ENCODE measurements around the gene SLC17A7. TPM values are rescaled to one million over a fixed set of nuclear protein-coding genes. Genes with fewer than 3 reads are reported as not detected.

The SLC17A7 gene
- total and polyA plus RNA-seq, 2 of the 13 experiments (the other 11 are each of a cell fraction or from before 2014, with no cell fraction given) = 0.32 TPM; not detected in 1

DNA sequence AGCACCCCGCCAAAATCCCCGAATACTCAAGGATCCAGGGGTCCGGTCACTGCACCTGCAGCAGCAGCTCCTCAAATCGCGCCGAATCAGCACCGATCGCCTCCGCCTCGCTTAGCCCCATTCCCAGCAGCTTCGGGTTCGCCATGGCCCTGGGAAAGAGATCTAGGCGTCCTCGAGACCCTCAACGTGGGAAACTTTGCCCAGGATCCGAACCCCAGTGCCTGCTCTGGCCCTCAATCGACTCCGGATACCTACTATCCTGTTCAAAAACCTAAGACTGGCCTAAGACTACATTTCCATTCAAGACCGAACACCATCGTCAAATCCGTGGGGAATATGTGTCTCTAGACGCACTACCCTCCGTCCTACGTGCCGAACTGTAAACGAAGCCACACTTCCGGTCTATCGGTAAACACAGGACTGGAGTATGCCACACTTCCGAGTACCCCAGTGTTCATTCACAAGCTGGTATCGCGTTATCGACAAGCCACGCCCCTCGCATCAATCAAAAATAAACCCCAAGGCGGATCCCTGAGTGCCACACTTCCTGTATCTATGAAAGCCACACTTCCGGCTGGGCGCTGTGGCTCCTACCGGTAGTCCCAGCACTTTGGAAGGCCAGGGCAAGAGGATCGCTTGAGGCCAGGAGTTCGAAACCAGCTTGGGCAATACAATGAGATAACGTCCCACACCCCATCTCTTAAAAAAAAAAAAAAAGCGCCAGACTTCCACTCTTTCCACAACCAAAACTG lies 10.3 kb upstream of the SLC17A7 start, which contains the start of gene PIH1D1 (continued):
- TF ChIP-seq, protein P1, sequence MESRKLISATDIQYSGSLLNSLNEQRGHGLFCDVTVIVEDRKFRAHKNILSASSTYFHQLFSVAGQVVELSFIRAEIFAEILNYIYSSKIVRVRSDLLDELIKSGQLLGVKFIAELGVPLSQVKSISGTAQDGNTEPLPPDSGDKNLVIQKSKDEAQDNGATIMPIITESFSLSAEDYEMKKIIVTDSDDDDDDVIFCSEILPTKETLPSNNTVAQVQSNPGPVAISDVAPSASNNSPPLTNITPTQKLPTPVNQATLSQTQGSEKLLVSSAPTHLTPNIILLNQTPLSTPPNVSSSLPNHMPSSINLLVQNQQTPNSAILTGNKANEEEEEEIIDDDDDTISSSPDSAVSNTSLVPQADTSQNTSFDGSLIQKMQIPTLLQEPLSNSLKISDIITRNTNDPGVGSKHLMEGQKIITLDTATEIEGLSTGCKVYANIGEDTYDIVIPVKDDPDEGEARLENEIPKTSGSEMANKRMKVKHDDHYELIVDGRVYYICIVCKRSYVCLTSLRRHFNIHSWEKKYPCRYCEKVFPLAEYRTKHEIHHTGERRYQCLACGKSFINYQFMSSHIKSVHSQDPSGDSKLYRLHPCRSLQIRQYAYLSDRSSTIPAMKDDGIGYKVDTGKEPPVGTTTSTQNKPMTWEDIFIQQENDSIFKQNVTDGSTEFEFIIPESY (CRISPR knock-in tag; IDR thresholded peaks at IDR 0.05) = no peak
- TF ChIP-seq AGO2 (optimal IDR thresholded peaks at IDR 0.05; ENCODE audit: low read depth, low read length) (no peak), POLR2A (IDR thresholded peaks at IDR 0.05; ENCODE audit: insufficient read depth in 1 of 2, low read depth in 2 of 2, low read length in 2 of 2) (peak; percentile 83 to 93), TAF1 (CRISPR knock-in tag; IDR thresholded peaks at IDR 0.05) (peak; percentile 83), HDAC1 (CRISPR knock-in tag; IDR thresholded peaks at IDR 0.05) (peak; percentile 61; the same call in 1 of the 2 replicates), ZNF792 (CRISPR knock-in tag; IDR thresholded peaks at IDR 0.05) (peak; percentile 93), NPAS2 (CRISPR knock-in tag; IDR thresholded peaks at IDR 0.05; ENCODE audit: borderline replicate concordance) (no peak), ZSCAN31 (CRISPR knock-in tag; IDR thresholded peaks at IDR 0.05; ENCODE audit: low read depth) (peak; percentile 20; the same call in 1 of the 2 replicates), MAFG (CRISPR knock-in tag; IDR thresholded peaks at IDR 0.05) (no peak), SCMH1 (CRISPR knock-in tag; IDR thresholded peaks at IDR 0.05; ENCODE audit: borderline replicate concordance) (no peak)
- TF ChIP-seq, protein P2, sequence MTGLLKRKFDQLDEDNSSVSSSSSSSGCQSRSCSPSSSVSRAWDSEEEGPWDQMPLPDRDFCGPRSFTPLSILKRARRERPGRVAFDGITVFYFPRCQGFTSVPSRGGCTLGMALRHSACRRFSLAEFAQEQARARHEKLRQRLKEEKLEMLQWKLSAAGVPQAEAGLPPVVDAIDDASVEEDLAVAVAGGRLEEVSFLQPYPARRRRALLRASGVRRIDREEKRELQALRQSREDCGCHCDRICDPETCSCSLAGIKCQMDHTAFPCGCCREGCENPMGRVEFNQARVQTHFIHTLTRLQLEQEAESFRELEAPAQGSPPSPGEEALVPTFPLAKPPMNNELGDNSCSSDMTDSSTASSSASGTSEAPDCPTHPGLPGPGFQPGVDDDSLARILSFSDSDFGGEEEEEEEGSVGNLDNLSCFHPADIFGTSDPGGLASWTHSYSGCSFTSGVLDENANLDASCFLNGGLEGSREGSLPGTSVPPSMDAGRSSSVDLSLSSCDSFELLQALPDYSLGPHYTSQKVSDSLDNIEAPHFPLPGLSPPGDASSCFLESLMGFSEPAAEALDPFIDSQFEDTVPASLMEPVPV (CRISPR knock-in tag; IDR thresholded peaks at IDR 0.05) = 0 out of 2 replicates have a peak, but pooled peaks have one; percentile 37
- TF ChIP-seq, protein P3, sequence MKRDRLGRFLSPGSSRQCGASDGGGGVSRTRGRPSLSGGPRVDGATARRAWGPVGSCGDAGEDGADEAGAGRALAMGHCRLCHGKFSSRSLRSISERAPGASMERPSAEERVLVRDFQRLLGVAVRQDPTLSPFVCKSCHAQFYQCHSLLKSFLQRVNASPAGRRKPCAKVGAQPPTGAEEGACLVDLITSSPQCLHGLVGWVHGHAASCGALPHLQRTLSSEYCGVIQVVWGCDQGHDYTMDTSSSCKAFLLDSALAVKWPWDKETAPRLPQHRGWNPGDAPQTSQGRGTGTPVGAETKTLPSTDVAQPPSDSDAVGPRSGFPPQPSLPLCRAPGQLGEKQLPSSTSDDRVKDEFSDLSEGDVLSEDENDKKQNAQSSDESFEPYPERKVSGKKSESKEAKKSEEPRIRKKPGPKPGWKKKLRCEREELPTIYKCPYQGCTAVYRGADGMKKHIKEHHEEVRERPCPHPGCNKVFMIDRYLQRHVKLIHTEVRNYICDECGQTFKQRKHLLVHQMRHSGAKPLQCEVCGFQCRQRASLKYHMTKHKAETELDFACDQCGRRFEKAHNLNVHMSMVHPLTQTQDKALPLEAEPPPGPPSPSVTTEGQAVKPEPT (CRISPR knock-in tag; IDR thresholded peaks at IDR 0.05; ENCODE audit: low read depth) = no peak
- TF ChIP-seq, protein P4, sequence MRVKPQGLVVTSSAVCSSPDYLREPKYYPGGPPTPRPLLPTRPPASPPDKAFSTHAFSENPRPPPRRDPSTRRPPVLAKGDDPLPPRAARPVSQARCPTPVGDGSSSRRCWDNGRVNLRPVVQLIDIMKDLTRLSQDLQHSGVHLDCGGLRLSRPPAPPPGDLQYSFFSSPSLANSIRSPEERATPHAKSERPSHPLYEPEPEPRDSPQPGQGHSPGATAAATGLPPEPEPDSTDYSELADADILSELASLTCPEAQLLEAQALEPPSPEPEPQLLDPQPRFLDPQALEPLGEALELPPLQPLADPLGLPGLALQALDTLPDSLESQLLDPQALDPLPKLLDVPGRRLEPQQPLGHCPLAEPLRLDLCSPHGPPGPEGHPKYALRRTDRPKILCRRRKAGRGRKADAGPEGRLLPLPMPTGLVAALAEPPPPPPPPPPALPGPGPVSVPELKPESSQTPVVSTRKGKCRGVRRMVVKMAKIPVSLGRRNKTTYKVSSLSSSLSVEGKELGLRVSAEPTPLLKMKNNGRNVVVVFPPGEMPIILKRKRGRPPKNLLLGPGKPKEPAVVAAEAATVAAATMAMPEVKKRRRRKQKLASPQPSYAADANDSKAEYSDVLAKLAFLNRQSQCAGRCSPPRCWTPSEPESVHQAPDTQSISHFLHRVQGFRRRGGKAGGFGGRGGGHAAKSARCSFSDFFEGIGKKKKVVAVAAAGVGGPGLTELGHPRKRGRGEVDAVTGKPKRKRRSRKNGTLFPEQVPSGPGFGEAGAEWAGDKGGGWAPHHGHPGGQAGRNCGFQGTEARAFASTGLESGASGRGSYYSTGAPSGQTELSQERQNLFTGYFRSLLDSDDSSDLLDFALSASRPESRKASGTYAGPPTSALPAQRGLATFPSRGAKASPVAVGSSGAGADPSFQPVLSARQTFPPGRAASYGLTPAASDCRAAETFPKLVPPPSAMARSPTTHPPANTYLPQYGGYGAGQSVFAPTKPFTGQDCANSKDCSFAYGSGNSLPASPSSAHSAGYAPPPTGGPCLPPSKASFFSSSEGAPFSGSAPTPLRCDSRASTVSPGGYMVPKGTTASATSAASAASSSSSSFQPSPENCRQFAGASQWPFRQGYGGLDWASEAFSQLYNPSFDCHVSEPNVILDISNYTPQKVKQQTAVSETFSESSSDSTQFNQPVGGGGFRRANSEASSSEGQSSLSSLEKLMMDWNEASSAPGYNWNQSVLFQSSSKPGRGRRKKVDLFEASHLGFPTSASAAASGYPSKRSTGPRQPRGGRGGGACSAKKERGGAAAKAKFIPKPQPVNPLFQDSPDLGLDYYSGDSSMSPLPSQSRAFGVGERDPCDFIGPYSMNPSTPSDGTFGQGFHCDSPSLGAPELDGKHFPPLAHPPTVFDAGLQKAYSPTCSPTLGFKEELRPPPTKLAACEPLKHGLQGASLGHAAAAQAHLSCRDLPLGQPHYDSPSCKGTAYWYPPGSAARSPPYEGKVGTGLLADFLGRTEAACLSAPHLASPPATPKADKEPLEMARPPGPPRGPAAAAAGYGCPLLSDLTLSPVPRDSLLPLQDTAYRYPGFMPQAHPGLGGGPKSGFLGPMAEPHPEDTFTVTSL (CRISPR knock-in tag; IDR thresholded peaks at IDR 0.05; ENCODE audit: borderline replicate concordance) = no peak
- TF ChIP-seq, protein P5, sequence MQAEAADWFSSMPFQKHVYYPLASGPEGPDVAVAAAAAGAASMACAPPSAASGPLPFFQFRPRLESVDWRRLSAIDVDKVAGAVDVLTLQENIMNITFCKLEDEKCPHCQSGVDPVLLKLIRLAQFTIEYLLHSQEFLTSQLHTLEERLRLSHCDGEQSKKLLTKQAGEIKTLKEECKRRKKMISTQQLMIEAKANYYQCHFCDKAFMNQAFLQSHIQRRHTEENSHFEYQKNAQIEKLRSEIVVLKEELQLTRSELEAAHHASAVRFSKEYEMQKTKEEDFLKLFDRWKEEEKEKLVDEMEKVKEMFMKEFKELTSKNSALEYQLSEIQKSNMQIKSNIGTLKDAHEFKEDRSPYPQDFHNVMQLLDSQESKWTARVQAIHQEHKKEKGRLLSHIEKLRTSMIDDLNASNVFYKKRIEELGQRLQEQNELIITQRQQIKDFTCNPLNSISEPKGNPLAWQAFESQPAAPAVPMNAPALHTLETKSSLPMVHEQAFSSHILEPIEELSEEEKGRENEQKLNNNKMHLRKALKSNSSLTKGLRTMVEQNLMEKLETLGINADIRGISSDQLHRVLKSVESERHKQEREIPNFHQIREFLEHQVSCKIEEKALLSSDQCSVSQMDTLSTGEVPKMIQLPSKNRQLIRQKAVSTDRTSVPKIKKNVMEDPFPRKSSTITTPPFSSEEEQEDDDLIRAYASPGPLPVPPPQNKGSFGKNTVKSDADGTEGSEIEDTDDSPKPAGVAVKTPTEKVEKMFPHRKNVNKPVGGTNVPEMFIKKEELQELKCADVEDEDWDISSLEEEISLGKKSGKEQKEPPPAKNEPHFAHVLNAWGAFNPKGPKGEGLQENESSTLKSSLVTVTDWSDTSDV (CRISPR knock-in tag; IDR thresholded peaks at IDR 0.05) = no peak
